ENCODE results near the gene ZNG1F. TPM values are rescaled to one million over a fixed set of nuclear protein-coding genes. Genes with fewer than 3 reads are reported as not detected.
"Not testable (repeated sequence)": the region's sequence is repeated elsewhere in the genome, so short reads cannot be mapped to it uniquely, and the experiment has no call there.

Gene ZNG1F
- total and polyA plus RNA-seq, 2 of the 13 experiments (the other 11 are each of a cell fraction or from before 2014, with no cell fraction given), result 12.7 to 20.9 TPM

GRCh38 chr9:41219831-41220230 is 30.7 kb upstream of the ZNG1F start:
- H3K9me3 ChIP-seq (ENCODE audit: low read length); H4K20me1 ChIP-seq (ENCODE audit: insufficient read depth, low read length); H3K4me3 ChIP-seq (replicated peaks in 1 of 3; ENCODE audit: insufficient read depth in 1 of 3, low read depth in 2 of 3, low read length in 3 of 3); H3K27ac ChIP-seq (ENCODE audit: extremely low read length, insufficient read depth, low read length); CTCF ChIA-PET (ENCODE audit: low intra/inter-chr PET ratio, low total read pairs); intact Hi-C loops (cut with micrococcal nuclease; ENCODE audit: unreplicated experiment); H3K4me1 ChIP-seq (ENCODE audit: insufficient read depth, low read length); ATAC-seq; POLR2A ChIA-PET; H3K27me3 ChIP-seq (ENCODE audit: control insufficient read depth in 1 of 2, insufficient read depth in 2 of 2, low read length in 2 of 2); H2AFZ ChIP-seq (ENCODE audit: low read length); H3K36me3 ChIP-seq (replicated peaks in 1 of 2; ENCODE audit: control insufficient read depth in 1 of 2, insufficient read depth in 2 of 2, low read length in 2 of 2); H3K79me2 ChIP-seq (ENCODE audit: insufficient read depth, low read length); H3K4me2 ChIP-seq (ENCODE audit: low read depth, low read length); FAIRE-seq; DNase-seq (ENCODE audit: low spot score); BruUV-seq (replicated peaks); H3K9ac ChIP-seq (ENCODE audit: insufficient read depth, low read depth, low read length); in situ Hi-C loops (cut with HindIII; ENCODE audit: extremely low pct_ligation_motif_present, low pct_unique_long_range_greater_than_20kb): not testable (repeated sequence)
- WGBS (ENCODE audit: low lambda C conversion rate), result 0% methylated on average over 1 of the region's 4 CpGs

- H4K20me1 ChIP-seq (ENCODE audit: insufficient read depth, low read length); in situ Hi-C loops (cut with HindIII; ENCODE audit: extremely low pct_ligation_motif_present, low pct_unique_long_range_greater_than_20kb); DNase-seq (ENCODE audit: low spot score); H3K4me1 ChIP-seq (ENCODE audit: insufficient read depth, low read length); H3K36me3 ChIP-seq (replicated peaks in 1 of 2; ENCODE audit: control insufficient read depth in 1 of 2, insufficient read depth in 2 of 2, low read length in 2 of 2); H2AFZ ChIP-seq (ENCODE audit: low read length); FAIRE-seq; H3K79me2 ChIP-seq (ENCODE audit: insufficient read depth, low read length); BruUV-seq (replicated peaks); H3K4me3 ChIP-seq (replicated peaks in 1 of 3; ENCODE audit: insufficient read depth in 1 of 3, low read depth in 2 of 3, low read length in 3 of 3); H3K9ac ChIP-seq (ENCODE audit: insufficient read depth, low read depth, low read length); H3K4me2 ChIP-seq (ENCODE audit: low read depth, low read length); intact Hi-C loops (cut with micrococcal nuclease; ENCODE audit: unreplicated experiment); ATAC-seq; H3K27ac ChIP-seq (ENCODE audit: extremely low read length, insufficient read depth, low read length); H3K27me3 ChIP-seq (ENCODE audit: control insufficient read depth in 1 of 2, insufficient read depth in 2 of 2, low read length in 2 of 2); H3K9me3 ChIP-seq (ENCODE audit: low read length); CTCF ChIA-PET (ENCODE audit: low intra/inter-chr PET ratio, low total read pairs); POLR2A ChIA-PET: not testable (repeated sequence)
- no CpG with 5 or more reads among the region's 11 CpGs for WGBS (ENCODE audit: low lambda C conversion rate)
Observed at GRCh38 chr9:41188439-41188838, 678 bp downstream of the ZNG1F start.

GRCh38 chr9:41174994-41175393 is 14.1 kb downstream of the ZNG1F start:
- BruUV-seq (replicated peaks); H3K36me3 ChIP-seq (replicated peaks in 1 of 2; ENCODE audit: control insufficient read depth in 1 of 2, insufficient read depth in 2 of 2, low read length in 2 of 2); in situ Hi-C loops (cut with HindIII; ENCODE audit: extremely low pct_ligation_motif_present, low pct_unique_long_range_greater_than_20kb); H3K4me3 ChIP-seq (replicated peaks in 1 of 3; ENCODE audit: insufficient read depth in 1 of 3, low read depth in 2 of 3, low read length in 3 of 3); H3K4me2 ChIP-seq (ENCODE audit: low read depth, low read length); FAIRE-seq; H4K20me1 ChIP-seq (ENCODE audit: insufficient read depth, low read length); H3K4me1 ChIP-seq (ENCODE audit: insufficient read depth, low read length); H3K9me3 ChIP-seq (ENCODE audit: low read length); ATAC-seq; H3K79me2 ChIP-seq (ENCODE audit: insufficient read depth, low read length); H2AFZ ChIP-seq (ENCODE audit: low read length); intact Hi-C loops (cut with micrococcal nuclease; ENCODE audit: unreplicated experiment); CTCF ChIA-PET (ENCODE audit: low intra/inter-chr PET ratio, low total read pairs); H3K27me3 ChIP-seq (ENCODE audit: control insufficient read depth in 1 of 2, insufficient read depth in 2 of 2, low read length in 2 of 2); H3K9ac ChIP-seq (ENCODE audit: insufficient read depth, low read depth, low read length); H3K27ac ChIP-seq (ENCODE audit: extremely low read length, insufficient read depth, low read length); POLR2A ChIA-PET; TF ChIP-seq FOXA1 (IDR thresholded peaks at IDR 0.05): not testable (repeated sequence)
- 44% methylated on average over 4 of the region's 4 CpGs for WGBS (ENCODE audit: low lambda C conversion rate)
- peak; percentile 49 for DNase-seq (ENCODE audit: low spot score)
- 0 out of 2 replicates have a peak, but pooled peaks have one; percentile 25 for TF ChIP-seq MIXL1 (CRISPR knock-in tag; IDR thresholded peaks at IDR 0.05)
- peak; percentile 24; the same call in 1 of the 2 replicates for TF ChIP-seq FOXK1 (CRISPR knock-in tag; IDR thresholded peaks at IDR 0.05; ENCODE audit: borderline replicate concordance, low read depth)
- peak; percentile 36; the same call in 1 of the 2 replicates for TF ChIP-seq MED1 (CRISPR knock-in tag; IDR thresholded peaks at IDR 0.05)
- peak; percentile 67; the same call in 1 of the 2 replicates for TF ChIP-seq HOMEZ (CRISPR knock-in tag; IDR thresholded peaks at IDR 0.05; ENCODE audit: low read depth)
- peak; percentile 77 for TF ChIP-seq FOXA1 (CRISPR knock-in tag; IDR thresholded peaks at IDR 0.05)
- peak; percentile 64 for TF ChIP-seq SAP130 (CRISPR knock-in tag; IDR thresholded peaks at IDR 0.05; ENCODE audit: low read depth)
- peak; percentile 23; the same call in 1 of the 2 replicates for TF ChIP-seq HMG20A (CRISPR knock-in tag; IDR thresholded peaks at IDR 0.05; ENCODE audit: borderline replicate concordance)
- TF ChIP-seq FOSL1 (CRISPR knock-in tag; IDR thresholded peaks at IDR 0.05; ENCODE audit: borderline replicate concordance), result peak; percentile 18; the same call in 1 of the 2 replicates
- peak; percentile 89 for TF ChIP-seq FOXA3 (CRISPR knock-in tag; IDR thresholded peaks at IDR 0.05)
- TF ChIP-seq SOX5 (CRISPR knock-in tag; IDR thresholded peaks at IDR 0.05; ENCODE audit: borderline replicate concordance), result peak; percentile 26; the same call in 1 of the 2 replicates

Measured in HepG2 (cell line).